GM18951 (cell line): Measurements from ENCODE around the gene VSTM2L.
"Not testable (repeated sequence)": the region's sequence is repeated elsewhere in the genome, so short reads cannot be mapped to it uniquely, and the experiment has no call there.

Experiments
- POLR2A ChIP-seq: IDR thresholded peaks from 4 replicates; pipeline ENCODE4 v1.6.1; 2011; ENCODE audit warnings: mild to moderate bottlenecking; ENCODE audit not compliant: insufficient read length, insufficient read depth; ENCODE audit errors: extremely low read depth
- in situ Hi-C: fragments of 300-500 bp; cut with MboI; formaldehyde crosslinking; loops from one replicate; pipeline ENCODE4 v1.12.0; 2022; ENCODE audit warnings: low sequenced_read_pairs, mixed read lengths, inconsistent platforms; ENCODE audit not compliant: unreplicated experiment

Gene VSTM2L

GRCh38 chr20:37902504-37903313, at the start of gene VSTM2L:
Gene VSTM2L, plus strand, starts transcription at chr20:37903127. Its CDS starts 224 bp downstream, at chr20:37903351.
- TF ChIP-seq POLR2A: no peak
- in situ Hi-C loops: no loop called here

DNA sequence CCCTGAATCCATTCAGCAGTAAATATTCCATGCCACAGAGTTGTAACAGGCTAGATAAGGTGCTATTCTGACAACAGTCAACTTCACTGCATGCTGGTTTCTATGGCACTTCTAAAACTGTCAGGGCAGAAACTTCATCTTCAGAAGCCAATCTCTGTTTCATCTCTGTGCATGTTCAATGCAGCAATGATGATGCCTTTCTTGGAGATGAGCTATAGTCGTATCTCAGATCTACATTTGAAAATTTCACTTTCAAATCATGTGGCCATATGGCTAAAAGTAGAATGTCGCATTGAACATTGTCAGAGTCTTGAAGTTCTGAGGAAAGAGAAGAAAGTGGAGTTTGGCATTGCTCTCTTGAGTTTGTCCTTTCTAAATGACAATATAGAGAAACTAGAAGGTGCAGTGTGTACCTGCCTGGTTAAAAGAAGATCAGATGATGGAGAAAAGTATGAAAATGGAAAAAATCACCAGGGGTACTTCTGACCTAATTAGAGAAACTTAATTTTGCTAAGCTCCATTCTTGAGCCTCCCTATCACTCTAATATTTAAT, 49.0 kb upstream of the VSTM2L start:
- in situ Hi-C loops: no loop called here
- TF ChIP-seq POLR2A: no peak

DNA sequence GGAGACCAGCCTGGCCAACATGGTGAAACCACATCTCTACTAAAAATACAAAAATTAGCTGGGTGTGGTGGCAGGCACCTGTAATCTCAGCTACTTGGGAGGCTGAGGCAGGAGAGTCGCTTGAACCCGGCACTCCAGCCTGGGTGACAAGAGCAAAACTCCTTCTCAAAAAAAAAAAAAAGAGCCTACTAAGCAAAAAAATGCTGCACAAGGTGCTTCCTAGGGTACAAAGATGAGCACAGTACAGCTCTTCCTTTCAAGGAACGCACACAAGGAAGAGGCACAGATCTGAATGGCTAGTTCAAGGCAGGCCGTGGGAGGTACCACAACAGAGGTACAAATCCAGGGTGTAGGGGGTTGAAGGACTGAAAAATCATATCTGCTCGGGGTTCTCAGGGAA, 46.9 kb upstream of the VSTM2L start:
- in situ Hi-C loops: not testable (repeated sequence)

DNA sequence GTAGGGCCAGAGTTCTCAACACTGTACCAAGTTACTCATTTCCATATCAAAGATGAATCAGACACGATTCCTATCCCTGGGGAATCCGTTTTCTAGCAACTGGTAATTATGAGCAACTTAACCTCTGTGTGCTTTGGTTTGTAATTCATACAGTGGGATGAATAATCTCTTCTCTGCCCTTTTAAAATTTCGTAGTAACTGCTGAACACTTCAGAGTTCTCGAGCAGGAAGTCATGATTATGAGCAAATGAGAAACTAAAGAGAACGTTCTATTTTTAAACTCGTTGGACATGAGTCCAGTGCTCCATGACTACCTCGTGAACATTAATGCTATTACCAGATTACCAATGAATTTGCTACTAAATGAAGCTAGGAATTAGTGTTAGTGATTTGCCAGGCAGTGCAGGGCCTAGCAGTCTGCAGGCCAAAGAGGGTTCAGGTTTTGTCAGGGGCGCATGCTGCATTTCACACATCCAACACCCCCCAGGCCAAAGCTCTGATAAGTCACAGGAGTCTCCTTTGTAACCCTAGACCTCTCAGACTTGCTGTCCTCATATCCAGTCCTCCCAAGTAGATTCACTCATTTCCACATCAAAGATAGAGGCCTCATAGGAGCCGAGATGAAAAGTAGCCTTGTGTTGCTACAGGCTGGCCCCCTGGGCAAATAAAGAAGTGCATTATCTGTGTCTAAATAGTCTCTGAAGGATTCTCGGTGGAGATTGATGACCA, 45.8 kb upstream of the VSTM2L start:
- no peak for TF ChIP-seq POLR2A
- in situ Hi-C loops: no loop called here

- TF ChIP-seq POLR2A: no peak
- in situ Hi-C loops: no loop called here
These were observed 43.3 kb upstream of the VSTM2L start for GRCh38 chr20:37859406-37860171.

DNA sequence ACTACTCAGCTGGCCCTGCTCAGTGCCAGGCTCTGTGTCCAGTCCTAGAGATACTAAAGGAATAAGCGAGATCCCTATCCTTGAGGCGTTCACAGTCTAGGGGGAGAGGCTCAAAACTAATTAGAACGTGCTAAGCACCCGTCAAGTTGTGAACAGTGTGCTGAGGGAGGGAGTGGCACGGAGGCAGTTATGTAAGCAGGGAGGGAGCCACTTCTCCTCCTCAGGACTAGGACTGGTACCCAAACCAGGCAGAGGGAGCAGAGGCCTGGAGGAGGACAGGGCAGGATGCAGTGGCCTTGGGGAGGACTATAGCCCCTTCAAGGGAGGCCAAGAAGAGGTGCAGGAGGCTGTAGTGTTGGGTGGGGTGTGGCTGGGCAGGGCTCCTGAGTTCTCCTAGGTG, 39.6 kb upstream of the VSTM2L start:
- in situ Hi-C loops: no loop called here
- TF ChIP-seq POLR2A: no peak

DNA sequence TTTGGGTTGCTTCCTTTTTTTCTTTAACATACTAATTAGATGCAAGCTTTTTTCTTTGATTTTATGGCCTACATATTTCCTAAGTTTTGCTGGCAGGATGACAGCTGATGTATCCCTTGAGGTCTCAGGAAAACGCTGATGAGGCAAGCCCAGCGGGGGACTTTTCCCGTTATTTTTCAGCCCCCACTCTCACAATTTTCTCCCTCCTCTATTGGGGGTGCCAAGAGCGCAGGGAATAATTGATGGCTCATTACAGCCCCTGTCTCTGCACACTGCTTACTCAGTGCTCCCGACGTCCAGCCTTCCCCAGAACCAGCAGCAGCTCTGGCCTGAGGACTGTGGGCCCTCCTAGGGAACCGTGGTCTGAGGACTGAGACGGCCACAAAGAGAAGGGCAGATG, 38.6 kb upstream of the VSTM2L start:
- no peak for TF ChIP-seq POLR2A
- in situ Hi-C loops: no loop called here

- in situ Hi-C loops: no loop called here
- no peak for TF ChIP-seq POLR2A
These were observed 36.9 kb upstream of the VSTM2L start for GRCh38 chr20:37866051-37866450.

GRCh38 chr20:37867289-37868195, 35.4 kb upstream of the VSTM2L start:
- no peak for TF ChIP-seq POLR2A
- in situ Hi-C loops: no loop called here

DNA sequence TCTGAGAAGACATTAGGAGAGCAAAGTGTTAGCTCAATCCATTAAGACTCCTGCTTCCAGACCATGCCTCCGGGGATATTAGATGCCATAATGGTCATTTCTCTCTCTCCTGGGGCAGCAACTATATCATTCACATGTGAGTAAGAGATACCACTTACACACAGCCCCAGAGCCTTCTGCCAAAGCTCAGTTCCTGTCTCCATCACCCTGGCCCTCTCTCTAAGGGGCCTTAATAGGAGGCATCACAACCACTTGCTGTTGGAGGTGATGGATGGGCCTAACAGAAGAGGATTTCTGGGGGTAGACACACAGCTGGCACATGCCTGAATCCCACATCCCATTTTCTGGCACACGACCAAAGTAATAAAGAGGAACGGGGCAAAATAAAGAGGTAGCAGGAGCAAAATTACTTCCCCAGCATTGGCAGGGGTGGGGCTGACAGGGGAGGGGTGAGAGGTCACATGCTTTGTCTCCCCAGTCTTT, 34.0 kb upstream of the VSTM2L start:
- in situ Hi-C loops: no loop called here
- no peak for TF ChIP-seq POLR2A

DNA sequence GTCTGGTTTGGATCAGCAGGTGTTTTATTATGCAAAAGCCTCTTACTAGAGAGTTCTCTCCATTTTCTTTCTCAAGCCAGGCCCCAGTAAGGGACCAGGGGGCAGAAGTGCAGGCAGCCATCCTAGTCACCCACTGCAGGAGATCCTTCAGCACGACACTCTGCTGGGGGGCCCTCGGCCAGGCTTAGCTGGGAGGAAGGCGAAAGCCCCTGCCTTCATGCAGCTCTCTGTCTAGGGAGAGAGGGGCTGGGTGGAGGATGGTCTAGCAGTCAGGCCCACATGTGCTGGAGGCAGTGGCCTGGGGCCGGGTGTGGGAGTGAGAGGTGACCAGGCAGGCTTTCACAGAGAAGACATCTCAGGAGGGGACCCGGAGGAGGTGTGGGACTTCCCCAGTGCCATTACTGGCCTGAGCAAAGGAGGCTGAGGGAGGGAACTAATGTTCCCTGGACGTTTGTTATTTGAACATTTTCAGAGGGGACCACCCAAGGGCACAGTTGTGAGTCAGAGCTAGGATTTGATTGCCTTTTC, 33.5 kb upstream of the VSTM2L start:
- no peak for TF ChIP-seq POLR2A
- in situ Hi-C loops: no loop called here

- in situ Hi-C loops: no loop called here
- TF ChIP-seq POLR2A: no peak
These were observed 32.6 kb upstream of the VSTM2L start for GRCh38 chr20:37870294-37870693.
